GM13977 (cell line): ENCODE results near the gene WWOX.

Experiments
- DNase-seq: peaks from one replicate; pipeline ENCODE4 v3.0.0; 2012; ENCODE audit warnings: low spot score
- CTCF ChIP-seq: IDR thresholded peaks from 2 replicates; pipeline ENCODE4 v1.5.1; 2012; ENCODE audit warnings: mild to moderate bottlenecking, control low read depth; ENCODE audit not compliant: insufficient read depth; ENCODE audit errors: extremely low read depth, missing control alignments
- in situ Hi-C: fragments of 300-500 bp; cut with MboI; formaldehyde crosslinking; loops from one replicate; pipeline ENCODE4 v1.12.0; 2022; ENCODE audit warnings: low sequenced_read_pairs, low pct_unique_long_range_greater_than_20kb, mixed read lengths, inconsistent platforms; ENCODE audit not compliant: unreplicated experiment

Gene WWOX

GRCh38 chr16:78932355-78932943 is 833.0 kb downstream of the WWOX start:
- DNase-seq, result no peak
- in situ Hi-C loops, result no loop called here
- TF ChIP-seq CTCF, result no peak

- TF ChIP-seq CTCF, result no peak
- in situ Hi-C loops, result no loop called here
- no peak for DNase-seq
Measured at GRCh38 chr16:78936060-78936459, 836.6 kb downstream of the WWOX start.

- in situ Hi-C loops, result no loop called here
- TF ChIP-seq CTCF, result no peak
- no peak for DNase-seq
Measured at GRCh38 chr16:78939597-78939996, 840.1 kb downstream of the WWOX start.

GRCh38 chr16:78942625-78943245 is 843.3 kb downstream of the WWOX start:
- TF ChIP-seq CTCF, result no peak
- in situ Hi-C loops, result no loop called here
- no peak for DNase-seq

- TF ChIP-seq CTCF, result no peak
- in situ Hi-C loops, result no loop called here
- DNase-seq, result no peak
Measured at GRCh38 chr16:78945336-78945735, 845.9 kb downstream of the WWOX start.

GRCh38 chr16:78946556-78946955 is 847.1 kb downstream of the WWOX start:
- DNase-seq, result no peak
- TF ChIP-seq CTCF, result no peak

GRCh38 chr16:78950768-78951167 is 851.3 kb downstream of the WWOX start:
- no peak for TF ChIP-seq CTCF
- no peak for DNase-seq
- in situ Hi-C loops, result no loop called here

More at GRCh38 chr16:78946556-78946955, 847.1 kb downstream of the WWOX start:
- in situ Hi-C loops, result no loop called here
